ENCODE data around the gene MED1.
A peak's percentile ranks its signal among the peaks of the same experiment; 100 is the strongest.
"Not testable (repeated sequence)": the region's sequence is repeated elsewhere in the genome, so short reads cannot be mapped to it uniquely, and the experiment has no call there.

The MED1 gene

DNA sequence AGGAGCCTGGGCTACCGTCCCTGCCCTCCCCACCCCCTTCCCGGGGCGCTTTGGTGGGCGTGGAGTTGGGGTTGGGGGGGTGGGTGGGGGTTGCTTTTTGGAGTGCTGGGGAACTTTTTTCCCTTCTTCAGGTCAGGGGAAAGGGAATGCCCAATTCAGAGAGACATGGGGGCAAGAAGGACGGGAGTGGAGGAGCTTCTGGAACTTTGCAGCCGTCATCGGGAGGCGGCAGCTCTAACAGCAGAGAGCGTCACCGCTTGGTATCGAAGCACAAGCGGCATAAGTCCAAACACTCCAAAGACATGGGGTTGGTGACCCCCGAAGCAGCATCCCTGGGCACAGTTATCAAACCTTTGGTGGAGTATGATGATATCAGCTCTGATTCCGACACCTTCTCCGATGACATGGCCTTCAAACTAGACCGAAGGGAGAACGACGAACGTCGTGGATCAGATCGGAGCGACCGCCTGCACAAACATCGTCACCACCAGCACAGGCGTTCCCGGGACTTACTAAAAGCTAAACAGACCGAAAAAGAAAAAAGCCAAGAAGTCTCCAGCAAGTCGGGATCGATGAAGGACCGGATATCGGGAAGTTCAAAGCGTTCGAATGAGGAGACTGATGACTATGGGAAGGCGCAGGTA, 11.0 kb upstream of the MED1 start:
- CTCF ChIA-PET, result interaction anchor here (0.6 to 1.4 kb wide), 3 partner anchors 11 to 226 kb away, joined by 3 to 5 read pairs (median 3); partner anchors contain the start of gene MED1

DNA sequence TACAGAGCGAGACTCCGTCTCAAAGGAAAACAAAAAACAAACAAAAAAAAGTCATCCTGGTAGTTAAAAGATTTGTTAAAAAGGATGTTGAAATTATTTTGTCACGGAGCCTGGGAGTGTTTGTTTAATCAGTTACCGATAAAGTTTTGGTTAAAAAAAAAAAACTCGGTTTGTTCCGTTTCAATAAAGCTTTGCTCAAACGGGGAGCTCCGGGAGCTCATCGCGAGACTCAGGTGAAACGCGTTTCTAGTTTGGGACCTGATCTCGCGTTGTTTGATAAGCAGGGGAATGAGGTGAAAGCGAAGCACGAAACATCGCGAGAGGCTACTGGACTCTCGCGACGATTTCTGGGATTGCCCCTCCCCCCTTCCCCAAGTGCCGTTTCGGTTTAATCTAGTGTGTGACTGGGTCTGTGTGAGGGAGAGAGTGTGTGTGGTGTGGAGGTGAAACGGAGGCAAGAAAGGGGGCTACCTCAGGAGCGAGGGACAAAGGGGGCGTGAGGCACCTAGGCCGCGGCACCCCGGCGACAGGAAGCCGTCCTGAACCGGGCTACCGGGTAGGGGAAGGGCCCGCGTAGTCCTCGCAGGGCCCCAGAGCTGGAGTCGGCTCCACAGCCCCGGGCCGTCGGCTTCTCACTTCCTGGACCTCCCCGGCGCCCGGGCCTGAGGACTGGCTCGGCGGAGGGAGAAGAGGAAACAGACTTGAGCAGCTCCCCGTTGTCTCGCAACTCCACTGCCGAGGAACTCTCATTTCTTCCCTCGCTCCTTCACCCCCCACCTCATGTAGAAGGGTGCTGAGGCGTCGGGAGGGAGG, 10.3 kb upstream of the MED1 start, which contains the start of gene CDK12:
Gene CDK12 (plus strand): TSS at position 374 of the 813 bp plus-strand sequence. CDS start 586 bp downstream, outside the sequence.
- peak within 1 kb of the TSS; percentile 84 for H3K4me3 Mint-ChIP-seq
- CTCF ChIA-PET, result interaction anchor here (0.6 to 1.4 kb wide), 3 partner anchors 10 to 328 kb away, joined by 3 to 5 read pairs (median 4); partner anchors contain the start of gene MED1
- no peaks in the 10 kb centered on the region for H3K9me3 Mint-ChIP-seq
- H3K4me1 Mint-ChIP-seq, result peaks cover 40% of the 10 kb centered on the region
- no peaks in the 10 kb centered on the region for H3K27me3 Mint-ChIP-seq
- peak within 1 kb of the TSS; percentile 93 for H3K27ac Mint-ChIP-seq
- H3K36me3 Mint-ChIP-seq, result peaks cover 16% of the 10 kb centered on the region
- peak; percentile 96 for DNase-seq

More for the DNA sequence above, 11.0 kb upstream of the MED1 start:
- Mint-ChIP-seq H3K27ac (peak overlapping the region; percentile 93), H3K4me3 (peak overlapping the region; percentile 84), H3K36me3 (peaks cover 19% of the 10 kb centered on the region), H3K9me3 (no peaks in the 10 kb centered on the region), H3K4me1 (peaks cover 44% of the 10 kb centered on the region), H3K27me3 (no peaks in the 10 kb centered on the region)
- DNase-seq, result peak; percentile 39

DNA sequence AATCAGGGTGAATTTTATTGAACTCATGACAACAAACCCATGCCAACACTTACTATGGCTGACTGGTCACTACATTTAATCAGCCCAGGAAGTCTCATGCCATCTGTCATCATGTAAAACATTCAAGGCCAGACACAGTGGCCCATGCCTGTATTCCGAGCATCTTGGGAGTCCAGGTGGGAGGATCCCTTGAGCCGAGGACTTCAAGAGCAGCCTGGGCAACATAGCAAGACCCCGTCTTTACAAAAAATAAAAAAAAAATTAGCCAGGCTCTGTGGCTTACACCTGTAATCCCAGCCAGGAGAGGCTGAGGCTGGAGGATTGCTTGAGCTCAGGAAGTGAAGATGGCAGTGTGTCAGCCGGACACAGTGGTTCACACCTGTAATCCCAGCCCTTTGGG, 4.9 kb upstream of the MED1 start:
- H3K4me1 Mint-ChIP-seq, result peaks cover 25% of the 10 kb centered on the region
- H3K4me3 Mint-ChIP-seq, result no peak overlapping the region
- CTCF ChIA-PET, result interaction anchor here (0.7 kb wide), 1 partner anchor 11 kb away, joined by 4 read pairs; no protein-coding TSS in a partner anchor
- no peaks in the 10 kb centered on the region for H3K36me3 Mint-ChIP-seq
- no peaks in the 10 kb centered on the region for H3K9me3 Mint-ChIP-seq
- no peak for DNase-seq
- no peak overlapping the region for H3K27ac Mint-ChIP-seq
- no peaks in the 10 kb centered on the region for H3K27me3 Mint-ChIP-seq

DNA sequence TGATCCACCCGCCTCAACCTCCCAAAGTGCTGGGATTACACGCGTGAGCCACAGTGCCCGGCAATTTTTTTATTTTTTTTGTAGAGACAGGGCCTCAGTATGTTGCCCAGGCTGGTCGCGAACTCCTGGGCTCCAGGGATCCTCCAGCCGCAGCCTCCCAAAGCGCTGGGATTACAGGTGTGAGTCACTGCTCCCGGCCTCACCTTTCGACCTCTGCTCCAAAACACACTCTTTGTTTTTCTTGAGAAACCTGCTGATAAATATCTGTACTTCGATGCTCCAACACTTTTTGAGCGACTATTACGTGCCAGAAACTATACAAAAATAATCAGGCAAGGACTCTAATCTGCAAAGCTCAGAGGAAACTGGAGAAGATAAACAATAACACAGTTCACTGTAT, 1.0 kb downstream of the MED1 start:
- Mint-ChIP-seq H3K9me3 (no peaks in the 10 kb centered on the region), H3K36me3 (peaks cover 14% of the 10 kb centered on the region), H3K27me3 (no peaks in the 10 kb centered on the region), H3K27ac (peak overlapping the region; percentile 33), H3K4me1 (peaks cover 39% of the 10 kb centered on the region), H3K4me3 (peak overlapping the region; percentile 94)
- CTCF ChIA-PET, result interaction anchor here (1.6 kb wide), 1 partner anchor 11 kb away, joined by 5 read pairs; the partner anchor contains the start of gene CDK12
- DNase-seq, result no peak

DNA sequence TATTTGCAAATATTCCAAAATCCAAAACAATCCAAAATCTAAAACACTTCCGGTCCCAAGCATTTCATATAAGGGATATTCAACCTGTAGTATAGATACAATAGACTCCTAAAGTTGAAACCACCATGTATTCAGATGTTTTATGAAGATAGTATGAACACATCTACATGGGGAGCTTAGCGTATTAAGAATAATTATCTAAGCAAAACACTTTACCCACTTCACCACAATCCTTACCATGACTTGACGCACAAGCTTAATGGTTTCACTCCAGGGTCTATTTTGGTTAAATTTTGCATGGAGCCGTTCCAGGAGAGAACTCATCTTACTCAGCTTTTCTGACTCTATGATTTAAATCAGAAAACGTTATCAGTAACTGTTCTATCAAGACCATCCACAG, 3.5 kb downstream of the MED1 start:
- Mint-ChIP-seq H3K4me1 (peaks cover 35% of the 10 kb centered on the region), H3K36me3 (peaks cover 26% of the 10 kb centered on the region), H3K27ac (no peak overlapping the region), H3K9me3 (no peaks in the 10 kb centered on the region), H3K27me3 (no peaks in the 10 kb centered on the region), H3K4me3 (no peak overlapping the region)
- CTCF ChIA-PET, result no interaction called here
- DNase-seq, result no peak

DNA sequence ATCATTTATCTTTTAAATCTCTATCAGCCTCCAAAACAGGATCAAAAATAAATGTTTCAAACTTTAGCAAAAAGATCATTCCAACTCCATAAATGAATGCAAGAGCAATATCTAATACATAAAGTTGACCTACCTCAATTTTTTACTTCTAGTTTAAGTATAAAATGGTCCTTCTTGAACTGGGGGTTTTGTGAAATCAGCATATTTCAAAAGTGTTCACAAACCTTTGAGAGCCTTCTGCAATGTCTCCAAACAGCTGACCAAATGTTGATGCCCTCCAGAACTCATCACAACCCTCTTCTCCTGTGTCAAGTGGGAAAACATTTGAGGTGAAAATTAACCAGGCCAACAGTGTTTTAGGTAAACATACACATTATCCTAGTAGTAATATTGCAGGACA, 7.7 kb downstream of the MED1 start:
- Mint-ChIP-seq H3K36me3 (peaks cover 50% of the 10 kb centered on the region), H3K4me3 (no peak overlapping the region)
- CTCF ChIA-PET, result no interaction called here

DNA sequence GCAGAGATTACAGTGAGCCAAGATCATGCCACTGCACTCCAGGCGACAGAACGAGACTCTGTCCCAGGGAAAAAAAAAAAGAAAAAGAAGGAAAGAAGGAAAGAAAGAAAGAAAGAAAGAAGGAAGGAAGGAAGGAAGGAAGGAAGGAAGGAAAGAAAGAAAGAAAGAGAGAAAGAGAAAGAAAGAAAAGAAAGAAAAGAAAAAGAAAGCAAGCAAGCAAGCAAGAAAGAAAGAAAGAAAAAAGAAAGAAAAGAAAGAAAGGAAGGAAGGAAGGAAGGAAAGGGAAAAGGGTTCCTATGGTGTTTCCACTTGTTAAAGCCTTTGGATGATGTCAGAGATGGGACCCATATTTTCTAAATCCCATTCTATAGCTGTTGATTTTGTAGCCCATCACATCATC, 11.2 kb downstream of the MED1 start:
- CTCF ChIA-PET, H3K4me1 Mint-ChIP-seq, H3K9me3 Mint-ChIP-seq, DNase-seq, H3K4me3 Mint-ChIP-seq, H3K27me3 Mint-ChIP-seq: not testable (repeated sequence)
- Mint-ChIP-seq H3K27ac (peak overlapping the region; percentile 17), H3K36me3 (peaks cover 42% of the 10 kb centered on the region)

More for the DNA sequence above, 7.7 kb downstream of the MED1 start:
- Mint-ChIP-seq H3K4me1 (peaks cover 6% of the 10 kb centered on the region), H3K27me3 (no peaks in the 10 kb centered on the region), H3K27ac (no peak overlapping the region), H3K9me3 (no peaks in the 10 kb centered on the region)
- no peak for DNase-seq

DNA sequence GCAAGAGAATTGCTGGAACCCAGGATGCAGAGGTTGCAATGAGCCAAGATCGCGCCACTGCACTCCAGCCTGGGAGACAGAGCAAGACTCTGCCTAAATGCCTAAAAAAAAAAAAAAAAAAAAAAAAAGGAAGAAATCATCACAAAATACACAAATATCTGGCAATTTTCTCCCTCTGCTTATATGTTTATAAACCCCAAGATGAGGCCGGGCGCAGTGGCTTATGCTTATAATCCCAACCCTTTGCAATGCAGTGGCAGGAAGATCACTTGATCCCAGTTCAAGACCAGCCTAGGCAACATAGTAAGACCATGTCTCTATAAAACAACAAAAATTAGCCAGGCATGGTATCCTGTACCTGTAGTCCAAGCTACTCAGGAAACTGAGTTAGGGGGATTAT, 21.5 kb downstream of the MED1 start:
- peaks cover 30% of the 10 kb centered on the region for H3K36me3 Mint-ChIP-seq
- no peaks in the 10 kb centered on the region for H3K4me1 Mint-ChIP-seq
- no peaks in the 10 kb centered on the region for H3K27me3 Mint-ChIP-seq
- H3K27ac Mint-ChIP-seq, result no peak overlapping the region
- no peaks in the 10 kb centered on the region for H3K9me3 Mint-ChIP-seq
- no peak overlapping the region for H3K4me3 Mint-ChIP-seq
- DNase-seq, result no peak
- CTCF ChIA-PET, result no interaction called here

DNA sequence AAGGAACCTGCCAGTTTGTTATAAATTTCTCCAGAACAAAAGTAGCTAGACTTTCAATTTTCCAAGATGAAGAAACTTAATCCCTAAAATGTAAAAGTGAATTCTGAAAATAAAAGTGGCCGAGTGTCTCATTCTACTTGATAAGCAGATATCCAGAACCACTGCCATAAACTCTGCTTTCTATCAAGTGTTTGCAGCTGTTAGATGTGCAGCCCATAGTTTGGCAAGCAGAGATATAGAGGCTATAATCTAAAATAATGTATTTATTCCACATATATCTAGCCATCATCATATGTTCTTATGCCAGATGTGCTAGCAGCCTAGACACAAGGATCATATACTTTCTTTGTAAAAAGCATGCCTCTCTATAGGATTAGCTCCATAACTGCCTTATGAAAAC, 34.9 kb downstream of the MED1 start:
- Mint-ChIP-seq H3K36me3 (peaks cover 34% of the 10 kb centered on the region), H3K4me3 (no peak overlapping the region), H3K9me3 (no peaks in the 10 kb centered on the region), H3K27me3 (no peaks in the 10 kb centered on the region), H3K27ac (no peak overlapping the region), H3K4me1 (no peaks in the 10 kb centered on the region)
- DNase-seq, result no peak
- CTCF ChIA-PET, result no interaction called here

DNA sequence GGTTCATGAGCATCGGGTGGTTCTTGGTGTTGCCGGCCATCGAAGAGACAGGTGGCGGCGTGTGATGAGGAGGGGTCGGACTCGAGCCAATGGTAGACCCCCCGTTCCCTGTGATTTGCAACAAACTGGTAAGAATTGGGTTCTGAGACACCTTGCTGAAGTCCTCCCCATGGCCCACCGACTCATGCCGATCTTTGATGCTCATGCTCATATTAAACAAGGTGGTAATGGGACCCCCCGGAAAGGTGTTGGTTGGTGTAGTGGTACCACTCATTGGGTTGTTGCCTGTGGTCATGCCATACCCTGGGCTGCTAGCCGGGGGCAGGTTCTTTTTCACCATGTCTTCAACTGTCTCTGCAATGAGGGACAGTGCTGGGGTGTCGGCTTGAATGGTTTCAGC, 40.8 kb downstream of the MED1 start:
- CTCF ChIA-PET, result no interaction called here

DNA sequence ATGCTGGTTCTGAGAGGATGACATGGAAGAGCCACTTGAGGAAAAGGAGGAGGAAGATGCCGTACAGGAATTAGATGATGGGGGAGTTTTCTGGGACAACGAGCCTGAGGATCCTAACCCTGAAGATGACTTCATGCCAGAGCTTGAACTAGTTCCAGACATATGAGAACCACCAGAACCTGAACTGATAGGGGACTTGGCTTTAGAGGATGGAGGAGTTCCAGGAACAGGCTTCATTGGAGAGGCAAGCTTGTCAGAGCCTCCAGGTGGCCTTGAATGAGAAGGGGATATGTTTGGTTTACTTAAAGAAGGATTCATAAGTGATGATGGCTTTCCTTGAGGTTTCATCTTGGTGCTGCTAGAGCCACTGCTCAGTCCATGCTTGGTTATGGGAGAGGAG, 42.7 kb downstream of the MED1 start:
- H3K27me3 Mint-ChIP-seq, result no peaks in the 10 kb centered on the region

More for the DNA sequence above, 40.8 kb downstream of the MED1 start:
- peaks cover 45% of the 10 kb centered on the region for H3K36me3 Mint-ChIP-seq
- DNase-seq, result no peak
- H3K27ac Mint-ChIP-seq, result no peak overlapping the region
- no peak overlapping the region for H3K4me3 Mint-ChIP-seq
- H3K9me3 Mint-ChIP-seq, result no peaks in the 10 kb centered on the region
- peaks cover 6% of the 10 kb centered on the region for H3K4me1 Mint-ChIP-seq
- H3K27me3 Mint-ChIP-seq, result no peaks in the 10 kb centered on the region

DNA sequence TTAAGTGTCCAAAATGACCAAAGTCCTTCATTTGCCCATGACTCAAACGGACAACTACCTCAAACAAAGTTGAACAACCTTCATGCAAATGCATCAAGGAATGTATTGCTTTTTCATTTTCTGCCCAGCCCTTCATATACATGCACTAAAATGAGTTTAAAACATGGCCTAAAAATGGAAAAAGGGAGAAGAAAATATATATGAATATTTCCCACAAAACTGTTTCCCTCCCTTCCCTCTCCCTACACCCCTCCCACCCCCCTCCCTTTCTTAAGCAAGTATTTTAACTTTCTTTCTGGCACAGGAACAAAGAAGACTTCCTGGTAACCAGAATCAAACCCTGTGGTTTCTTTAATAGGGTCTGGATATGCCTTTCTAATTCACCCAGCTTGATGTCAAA, 44.1 kb downstream of the MED1 start:
- Mint-ChIP-seq H3K36me3 (peaks cover 40% of the 10 kb centered on the region), H3K27me3 (peaks cover 6% of the 10 kb centered on the region), H3K4me1 (peaks cover 23% of the 10 kb centered on the region), H3K9me3 (no peaks in the 10 kb centered on the region), H3K27ac (no peak overlapping the region), H3K4me3 (no peak overlapping the region)
- no peak for DNase-seq
- CTCF ChIA-PET, result no interaction called here

More for the DNA sequence above, 42.7 kb downstream of the MED1 start:
- CTCF ChIA-PET, result interaction anchor here (0.6 kb wide), 1 partner anchor 12 kb away, joined by 4 read pairs; no protein-coding TSS in a partner anchor
- Mint-ChIP-seq H3K4me3 (no peak overlapping the region), H3K9me3 (no peaks in the 10 kb centered on the region), H3K4me1 (peaks cover 19% of the 10 kb centered on the region), H3K36me3 (peaks cover 41% of the 10 kb centered on the region), H3K27ac (peak overlapping the region; percentile 38)
- DNase-seq, result no peak

DNA sequence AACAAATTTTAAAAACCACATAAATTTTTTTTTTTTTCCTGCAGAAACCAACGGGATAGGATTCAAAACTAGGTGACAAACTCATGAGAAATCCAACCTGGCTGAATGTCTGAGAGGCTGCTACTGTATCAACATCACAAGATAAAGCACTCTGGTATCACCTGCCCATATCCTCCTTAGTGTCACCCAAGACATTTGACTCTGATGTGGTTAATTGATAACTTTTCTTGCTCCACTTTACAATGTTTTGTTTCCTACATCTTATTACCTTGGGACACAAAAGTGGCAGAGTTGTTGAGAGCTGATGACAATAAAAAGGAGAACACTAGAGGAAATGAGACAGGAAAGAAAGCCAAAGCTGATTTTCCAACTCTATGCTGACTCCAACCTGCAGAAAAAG, 45.6 kb downstream of the MED1 start:
- Mint-ChIP-seq H3K4me1 (peaks cover 27% of the 10 kb centered on the region), H3K9me3 (no peaks in the 10 kb centered on the region), H3K27ac (peak overlapping the region; percentile 68), H3K4me3 (no peak overlapping the region), H3K27me3 (peaks cover 8% of the 10 kb centered on the region), H3K36me3 (peaks cover 33% of the 10 kb centered on the region)
- DNase-seq, result no peak
- CTCF ChIA-PET, result interaction anchor here (0.7 kb wide), 1 partner anchor 238 kb away, joined by 3 read pairs; no protein-coding TSS in a partner anchor

DNA sequence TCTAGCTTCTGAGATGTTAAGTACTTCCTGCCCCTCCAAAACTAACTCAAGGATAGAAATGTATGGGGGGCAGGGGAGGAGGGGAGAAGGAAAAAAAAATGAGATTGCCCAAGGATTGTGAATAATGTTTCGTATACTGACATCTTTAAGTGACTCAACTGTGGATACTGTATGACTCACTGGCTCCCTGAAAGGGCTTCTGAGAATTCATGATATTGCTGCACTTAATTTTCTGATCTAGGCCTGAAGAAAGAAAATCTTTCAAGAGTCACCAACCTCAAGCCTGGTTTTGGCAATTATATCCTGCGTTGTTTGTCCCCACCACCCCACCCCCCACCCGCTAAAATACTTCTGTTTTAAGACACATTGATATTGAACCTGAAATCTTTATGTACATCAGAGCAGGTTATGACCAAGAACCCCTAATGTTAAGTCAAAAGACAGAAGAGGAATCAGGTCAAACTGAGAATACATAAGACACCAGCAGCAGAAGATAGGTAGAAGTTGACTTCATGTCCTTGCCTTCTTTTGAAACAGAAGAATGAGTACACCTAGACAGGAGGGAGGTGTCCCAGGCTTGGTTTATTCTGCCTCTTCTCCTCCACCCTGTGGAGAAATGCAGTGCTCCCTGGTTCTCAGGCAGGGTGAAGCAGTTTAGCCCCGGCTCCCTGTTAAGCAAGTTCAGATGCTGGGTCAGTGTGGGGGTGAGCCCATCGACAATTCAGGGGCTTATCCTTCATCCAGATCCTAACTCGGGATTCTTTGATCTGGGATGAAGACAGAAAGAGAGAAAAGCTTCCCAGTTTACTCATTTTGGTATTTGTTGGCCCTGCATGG, 46.3 kb downstream of the MED1 start:
- peaks cover 26% of the 10 kb centered on the region for H3K36me3 Mint-ChIP-seq
- CTCF ChIA-PET, result interaction anchor here (0.7 kb wide), 1 partner anchor 237 kb away, joined by 3 read pairs; no protein-coding TSS in a partner anchor
- H3K9me3 Mint-ChIP-seq, result no peaks in the 10 kb centered on the region
- no peak overlapping the region for H3K4me3 Mint-ChIP-seq
- peaks cover 8% of the 10 kb centered on the region for H3K27me3 Mint-ChIP-seq
- H3K27ac Mint-ChIP-seq, result peak overlapping the region; percentile 68
- peaks cover 33% of the 10 kb centered on the region for H3K4me1 Mint-ChIP-seq
- DNase-seq, result no peak
